Vagina (tissue), 2 donors: Measurements from ENCODE around the gene SLC8A2. TPM values are rescaled to one million over a fixed set of nuclear protein-coding genes. Genes with fewer than 3 reads are reported as not detected.

Source experiments
- DNase-seq, 2 donors: peaks; one replicate each; pipeline ENCODE4 v3.0.0-alpha.2; 2017; ENCODE audit errors: extremely low spot score in 2 of 2
- H3K27ac ChIP-seq: fragments of 200-600 bp; sonication (generic); one replicate; pipeline ENCODE4 v1.5.1; 2019
- H3K27me3 ChIP-seq: fragments of 200-600 bp; sonication (generic); one replicate; pipeline ENCODE4 v1.5.1; 2019
- H3K36me3 ChIP-seq, 2 donors: fragments of 200-600 bp; sonication (generic); one replicate each; pipeline ENCODE4 v1.5.1; 2017 to 2019
- H3K4me1 ChIP-seq: fragments of 200-600 bp; sonication (generic); one replicate; pipeline ENCODE4 v1.5.1; 2019
- H3K4me3 ChIP-seq, 2 donors: fragments of 200-600 bp; sonication (generic); 1 replicate in 1 of 2; 2 replicates in 1 of 2; pipeline ENCODE4 v1.5.1; 2016 to 2019
- H3K9me3 ChIP-seq: fragments of 200-600 bp; sonication (generic); one replicate; pipeline ENCODE4 v1.5.1; 2019
- CTCF ChIP-seq, 3 experiments: fragments of 450-650 bp in 2 of 3; fragments of 200-600 bp in 1 of 3; sonication (generic) in 1 of 3; IDR thresholded peaks; one replicate each; pipeline ENCODE4 v1.5.1; 2017 to 2019; ENCODE audit warnings: antibody characterized with exemption in 3 of 3, mild to moderate bottlenecking in 2 of 3, moderate library complexity in 2 of 3
- POLR2A ChIP-seq, 2 donors: fragments of 450-650 bp; IDR thresholded peaks; one replicate each; pipeline ENCODE4 v1.6.1; 2017; ENCODE audit warnings: antibody characterized with exemption in 2 of 2, mild to moderate bottlenecking in 2 of 2, moderate library complexity in 2 of 2
- POLR2AphosphoS5 ChIP-seq, 2 donors: sonication (generic); formaldehyde crosslinking; IDR thresholded peaks; one replicate each; pipeline ENCODE4 v1.9.0; 2017; ENCODE audit warnings: antibody characterized with exemption in 2 of 2, mild to moderate bottlenecking in 2 of 2, low read depth in 1 of 2; ENCODE audit not compliant: insufficient read depth in 1 of 2
- intact Hi-C: fragments of 100-400 bp; cut with DNase I; formaldehyde crosslinking; loops from one replicate; pipeline ENCODE4 v1.15.1; 2023
- total RNA-seq: library from RNA; depleted of rRNA; stranded (reverse); fragments of >200 nt; gene quantifications from one replicate; pipeline ENCODE4 v1.2.3, GENCODE V29; 2016

SLC8A2 gene
- total RNA-seq, 1 donor from 2014 or later = 0.49 TPM

DNA sequence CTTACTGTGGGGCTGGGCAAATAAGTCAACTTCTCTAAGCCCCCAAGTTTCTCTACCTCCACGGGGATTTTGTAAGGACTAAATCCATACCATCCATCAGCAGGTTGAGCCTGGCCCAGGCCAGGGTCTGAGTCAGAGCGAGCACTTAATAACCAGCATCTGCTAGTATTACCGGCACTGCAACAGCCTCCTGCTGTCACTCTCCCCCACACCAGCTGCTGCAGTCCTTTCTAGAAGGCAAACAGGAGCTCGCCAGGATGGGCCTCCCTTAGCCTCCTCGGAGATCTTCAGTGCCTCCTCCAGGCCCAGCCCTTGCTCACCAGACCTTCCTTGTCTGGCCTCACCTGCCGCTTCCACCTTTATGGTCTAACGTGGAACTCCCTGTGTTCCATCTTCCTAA is 40.0 kb upstream of the SLC8A2 start:
- Histone ChIP-seq H3K9me3 (no peaks in the 10 kb centered on the region), H3K4me1 (peaks cover 84% of the 10 kb centered on the region), H3K36me3 (no peaks in the 10 kb centered on the region), H3K4me3 (peak overlapping the region; percentile 86 to 89), H3K27me3 (no peaks in the 10 kb centered on the region), H3K27ac (peak overlapping the region; percentile 99)
- DNase-seq = no peak
- TF ChIP-seq CTCF (IDR thresholded peaks at IDR 0.05) (no peak), POLR2A (IDR thresholded peaks at IDR 0.05) (no peak), POLR2AphosphoS5 (IDR thresholded peaks at IDR 0.05; ENCODE audit: insufficient read depth in 1 of 2, low read depth in 1 of 2) (peak in 1 of 2 donors; percentile 37)
- intact Hi-C loops = loop anchor here (10.0 kb wide), 3 partner anchors 77 to 237 kb away; partner anchors contain the start of genes BICRA and INAFM1

GRCh38 chr19:47511128-47511517 is 39.4 kb upstream of the SLC8A2 start:
- intact Hi-C loops = loop anchor here (10.0 kb wide), 3 partner anchors 76 to 236 kb away; partner anchors contain the start of genes BICRA and INAFM1
- H3K27me3 ChIP-seq = no peaks in the 10 kb centered on the region
- no peaks in the 10 kb centered on the region for H3K9me3 ChIP-seq
- H3K4me1 ChIP-seq = peaks cover 88% of the 10 kb centered on the region
- no peaks in the 10 kb centered on the region for H3K36me3 ChIP-seq
- no peak for DNase-seq
- TF ChIP-seq POLR2A (IDR thresholded peaks at IDR 0.05) (no peak), POLR2AphosphoS5 (IDR thresholded peaks at IDR 0.05; ENCODE audit: insufficient read depth in 1 of 2, low read depth in 1 of 2) (no peak), CTCF (IDR thresholded peaks at IDR 0.05) (no peak)
- peak overlapping the region; percentile 99 for H3K27ac ChIP-seq
- H3K4me3 ChIP-seq = peak overlapping the region; percentile 86 to 89

DNA sequence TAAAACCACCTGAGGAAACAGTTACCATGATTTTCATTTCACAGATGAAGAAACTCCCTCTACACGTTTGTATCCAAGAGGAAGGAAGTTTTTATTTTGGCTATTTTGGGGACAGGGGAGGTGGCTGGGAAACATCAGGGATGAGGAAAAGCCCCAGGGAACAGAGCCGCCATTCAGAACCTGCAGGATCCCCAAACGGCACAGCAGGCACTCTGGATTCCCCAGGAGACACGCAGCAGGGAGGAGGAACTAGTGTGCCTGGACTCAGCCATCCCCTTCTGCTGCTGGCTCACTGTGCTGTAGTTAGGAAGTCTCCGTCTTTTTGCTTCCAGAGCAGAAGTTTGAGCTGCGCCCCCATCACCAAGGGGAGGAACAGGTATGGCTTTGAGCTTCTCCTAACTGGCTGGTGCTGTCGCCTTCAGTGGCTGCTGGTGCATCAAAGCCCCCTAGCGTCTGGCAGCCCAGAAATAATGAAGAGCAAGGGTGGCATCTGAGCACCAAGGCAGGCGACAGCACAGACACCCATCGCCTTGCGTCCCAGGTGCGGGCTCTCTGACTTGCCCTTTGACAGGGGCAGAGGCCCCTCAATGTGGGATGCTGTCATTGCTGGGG is 38.9 kb upstream of the SLC8A2 start:
- intact Hi-C loops = loop anchor here (10.0 kb wide), 3 partner anchors 76 to 236 kb away; partner anchors contain the start of genes BICRA and INAFM1
- TF ChIP-seq CTCF (IDR thresholded peaks at IDR 0.05) (no peak), POLR2A (IDR thresholded peaks at IDR 0.05) (no peak), POLR2AphosphoS5 (IDR thresholded peaks at IDR 0.05; ENCODE audit: insufficient read depth in 1 of 2, low read depth in 1 of 2) (no peak)
- Histone ChIP-seq H3K27me3 (no peaks in the 10 kb centered on the region), H3K9me3 (no peaks in the 10 kb centered on the region), H3K36me3 (no peaks in the 10 kb centered on the region), H3K27ac (peak overlapping the region; percentile 99), H3K4me1 (peaks cover 83% of the 10 kb centered on the region), H3K4me3 (peak overlapping the region in 1 of 2 donors; percentile 86)
- no peak for DNase-seq

DNA sequence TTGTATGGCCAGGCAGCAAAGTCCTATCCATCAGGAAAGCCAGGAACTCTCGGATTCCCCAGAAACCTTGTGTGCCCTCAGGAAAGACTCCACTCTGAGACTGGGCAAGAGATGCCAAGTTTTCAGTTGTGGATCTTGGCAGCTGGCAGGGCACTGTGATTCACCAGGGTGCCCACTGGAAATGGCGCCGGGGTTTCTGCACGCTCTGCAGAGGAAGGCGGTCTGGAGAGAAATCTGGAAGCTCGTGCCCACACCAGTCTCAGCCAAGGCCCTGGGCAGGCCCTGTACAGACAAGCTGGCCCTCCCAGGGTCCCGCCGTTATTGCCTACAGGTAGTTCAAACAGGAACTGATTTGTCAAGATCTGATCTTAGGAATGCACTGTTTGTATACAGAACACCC is 38.3 kb upstream of the SLC8A2 start:
- Histone ChIP-seq H3K4me3 (no peak overlapping the region), H3K36me3 (no peaks in the 10 kb centered on the region), H3K4me1 (peaks cover 82% of the 10 kb centered on the region), H3K27me3 (no peaks in the 10 kb centered on the region), H3K27ac (peak overlapping the region; percentile 99), H3K9me3 (no peaks in the 10 kb centered on the region)
- intact Hi-C loops = loop anchor here (10.0 kb wide), 3 partner anchors 75 to 235 kb away; partner anchors contain the start of genes BICRA and INAFM1
- no peak for DNase-seq
- TF ChIP-seq POLR2A (IDR thresholded peaks at IDR 0.05) (no peak), CTCF (IDR thresholded peaks at IDR 0.05) (no peak), POLR2AphosphoS5 (IDR thresholded peaks at IDR 0.05; ENCODE audit: insufficient read depth in 1 of 2, low read depth in 1 of 2) (no peak)

- Histone ChIP-seq H3K4me3 (no peak overlapping the region), H3K4me1 (peaks cover 80% of the 10 kb centered on the region), H3K27me3 (no peaks in the 10 kb centered on the region), H3K27ac (peak overlapping the region; percentile 99), H3K9me3 (no peaks in the 10 kb centered on the region), H3K36me3 (no peaks in the 10 kb centered on the region)
- no peak for DNase-seq
- TF ChIP-seq CTCF (IDR thresholded peaks at IDR 0.05) (no peak), POLR2A (IDR thresholded peaks at IDR 0.05) (no peak), POLR2AphosphoS5 (IDR thresholded peaks at IDR 0.05; ENCODE audit: insufficient read depth in 1 of 2, low read depth in 1 of 2) (no peak)
- intact Hi-C loops = no loop called here
These were observed 37.6 kb upstream of the SLC8A2 start for GRCh38 chr19:47509170-47509847.
